Fibroblast of upper back skin (primary cell): ENCODE data around the gene GPR161.
"Not testable (repeated sequence)": the region's sequence is repeated elsewhere in the genome, so short reads cannot be mapped to it uniquely, and the experiment has no call there.

Experiments used
- DNase-seq: peaks from one replicate; pipeline ENCODE4 v3.0.0-alpha.2; 2013

GPR161 gene

DNA sequence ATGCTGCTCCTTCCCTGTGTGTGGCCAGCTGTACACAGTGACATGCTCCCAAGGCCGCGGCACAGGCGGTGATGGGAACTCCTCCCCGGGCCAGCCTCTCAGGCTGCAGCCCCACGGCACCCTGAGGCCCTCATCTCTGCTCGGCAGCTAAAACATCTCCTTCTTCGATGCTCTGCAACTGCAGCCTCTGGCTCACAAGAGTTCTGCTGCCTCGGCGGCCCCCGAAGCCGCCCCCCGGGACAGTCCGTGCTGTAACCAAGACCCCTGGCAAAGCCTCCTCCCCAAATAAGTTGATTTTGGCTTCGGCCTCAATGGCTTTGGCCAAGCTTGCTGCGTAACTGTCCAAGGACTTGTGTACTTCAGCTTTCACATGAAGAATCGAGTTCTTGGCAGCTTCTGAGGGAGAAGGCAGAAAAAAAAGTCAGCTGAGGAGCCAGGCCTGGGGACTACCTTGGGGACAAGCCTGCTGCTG lies 51.3 kb downstream of the GPR161 start:
- no peak for DNase-seq

- DNase-seq, result peak; percentile 37
Observed at GRCh38 chr1:168084396-168085231, 52.1 kb downstream of the GPR161 start.

DNA sequence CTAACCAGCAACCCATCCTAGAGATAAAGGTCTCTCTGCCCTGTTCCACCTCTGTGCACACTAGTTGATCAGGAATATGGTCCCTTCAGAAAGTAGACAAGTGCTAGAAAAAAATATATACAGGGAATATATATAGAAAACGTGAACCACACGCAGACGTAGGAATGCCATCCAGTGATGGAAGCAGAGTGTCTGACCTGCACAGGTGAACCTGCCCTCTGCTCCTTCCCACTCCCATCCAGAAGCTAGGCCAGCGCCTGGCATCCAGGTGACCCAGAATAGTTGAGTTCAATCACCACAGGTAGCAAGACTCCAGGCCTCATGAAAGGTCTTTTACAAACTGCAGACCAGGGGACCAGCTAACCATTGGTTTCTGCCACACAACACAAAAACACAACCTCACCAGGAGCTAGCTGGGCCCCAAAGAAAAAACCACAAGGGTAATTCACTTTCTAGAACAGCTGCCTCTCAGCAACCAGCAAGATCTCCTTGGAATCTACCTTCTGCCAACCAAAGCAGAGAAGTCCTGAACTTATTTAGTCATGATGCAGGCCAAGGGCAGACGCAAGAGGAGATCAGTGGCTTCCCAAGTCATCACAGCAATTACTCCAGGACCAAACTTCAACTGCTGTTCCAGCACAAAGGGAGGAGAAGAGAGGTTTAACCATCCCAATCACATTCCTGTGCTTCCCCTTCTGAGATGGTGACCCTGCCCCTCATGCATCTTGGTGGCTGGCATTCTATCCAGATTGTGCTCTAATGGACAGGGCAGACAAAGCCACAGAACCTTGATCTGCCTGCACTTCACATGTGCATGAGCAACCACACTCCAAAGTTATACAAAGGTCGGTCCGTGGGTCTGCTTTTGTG lies 53.0 kb downstream of the GPR161 start:
- DNase-seq, result no peak

- DNase-seq, result peak; percentile 74
Observed at GRCh38 chr1:168082008-168082876, 54.5 kb downstream of the GPR161 start.

GRCh38 chr1:168081373-168082007 lies 55.2 kb downstream of the GPR161 start:
- DNase-seq, result peak; percentile 78

DNA sequence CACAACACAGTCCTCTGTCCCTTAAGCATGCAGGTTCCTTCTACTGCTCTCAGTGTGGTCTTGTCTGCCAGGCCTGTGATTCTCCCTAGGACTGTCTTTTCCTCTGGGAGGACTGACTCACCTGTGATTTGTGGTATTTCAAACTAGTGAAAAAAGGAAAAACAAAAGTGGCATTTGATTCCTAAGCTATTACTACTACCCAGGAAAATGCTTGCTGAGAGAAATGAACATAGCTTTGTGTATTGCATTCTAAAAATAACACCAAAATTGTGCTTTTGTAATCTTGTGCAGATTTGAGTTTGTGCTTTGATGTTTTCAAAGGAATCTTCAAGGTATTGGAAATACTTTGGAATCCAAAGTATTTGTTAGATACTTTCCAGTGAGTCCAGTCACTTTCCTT lies 57.0 kb downstream of the GPR161 start:
- DNase-seq, result peak; percentile 80

DNA sequence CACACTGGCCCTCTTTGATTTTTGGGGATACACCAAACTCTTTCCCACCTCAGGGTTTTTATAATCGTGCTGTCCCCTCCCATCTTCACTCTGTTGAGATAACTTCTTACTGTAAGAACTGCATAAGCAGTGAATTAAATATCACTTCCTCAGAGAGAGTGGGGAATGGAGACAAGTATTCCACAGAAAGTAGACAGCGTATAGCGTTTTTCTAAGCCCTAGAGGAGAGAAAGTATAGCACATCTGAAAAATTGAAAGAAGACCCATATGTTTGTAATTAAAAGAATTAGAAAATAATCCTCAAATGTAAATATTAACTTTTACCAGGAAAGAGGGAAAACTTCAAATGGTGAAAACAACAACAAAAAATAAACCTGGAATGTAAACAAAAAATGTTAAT lies 67.3 kb downstream of the GPR161 start:
- DNase-seq, result no peak

DNA sequence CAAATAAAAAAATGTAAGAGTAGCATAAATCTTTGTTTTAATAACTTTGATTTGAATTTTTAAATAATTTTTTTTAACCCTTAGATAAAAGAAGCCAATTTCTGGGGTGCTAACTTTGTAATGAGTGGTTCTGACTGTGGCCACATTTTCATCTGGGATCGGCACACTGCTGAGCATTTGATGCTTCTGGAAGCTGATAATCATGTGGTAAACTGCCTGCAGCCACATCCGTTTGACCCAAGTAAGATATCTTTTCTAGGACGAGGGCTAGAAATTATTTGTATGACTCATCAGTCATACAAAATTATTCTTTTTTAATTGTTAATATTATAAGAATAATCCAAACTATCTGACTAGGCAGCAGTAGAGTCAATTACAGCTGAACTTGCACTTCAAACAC lies 71.2 kb downstream of the GPR161 start:
- no peak for DNase-seq

DNA sequence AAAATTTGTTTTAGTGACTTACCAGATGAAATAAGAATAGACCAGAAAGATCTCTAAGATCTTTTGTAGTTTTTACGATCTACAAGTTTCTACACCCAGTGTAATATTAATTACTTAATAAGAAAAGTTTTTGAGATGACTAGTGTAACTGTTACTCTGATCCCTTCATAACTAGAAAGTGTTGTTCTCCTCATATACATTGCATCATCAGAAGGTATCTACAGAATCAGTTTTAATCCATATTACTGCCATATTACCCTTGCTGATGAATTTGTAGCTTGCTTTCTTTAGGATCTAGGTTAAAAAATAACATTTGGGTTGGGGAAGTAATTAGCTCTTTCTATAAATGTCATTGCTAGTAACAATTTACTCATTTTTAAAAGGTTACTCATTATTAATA lies 72.5 kb downstream of the GPR161 start:
- DNase-seq, result no peak

DNA sequence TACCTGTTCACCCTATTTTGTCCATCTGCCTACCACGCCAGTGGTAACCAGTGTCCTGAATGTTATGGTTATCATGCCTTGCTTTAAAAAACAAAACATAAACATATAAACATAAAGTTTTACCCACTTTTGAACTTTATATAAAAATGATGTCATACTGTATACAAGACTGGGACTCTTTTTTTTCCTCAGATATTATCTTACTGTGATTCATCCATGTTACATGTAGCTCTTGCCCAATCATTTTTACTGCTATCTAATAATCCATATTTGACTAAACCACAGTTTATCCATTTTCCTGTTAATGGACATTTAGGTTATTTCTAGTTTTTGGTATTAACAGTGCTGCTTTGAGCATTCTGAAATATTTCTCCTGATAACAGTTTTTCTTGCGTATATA lies 78.8 kb downstream of the GPR161 start:
- no peak for DNase-seq

DNA sequence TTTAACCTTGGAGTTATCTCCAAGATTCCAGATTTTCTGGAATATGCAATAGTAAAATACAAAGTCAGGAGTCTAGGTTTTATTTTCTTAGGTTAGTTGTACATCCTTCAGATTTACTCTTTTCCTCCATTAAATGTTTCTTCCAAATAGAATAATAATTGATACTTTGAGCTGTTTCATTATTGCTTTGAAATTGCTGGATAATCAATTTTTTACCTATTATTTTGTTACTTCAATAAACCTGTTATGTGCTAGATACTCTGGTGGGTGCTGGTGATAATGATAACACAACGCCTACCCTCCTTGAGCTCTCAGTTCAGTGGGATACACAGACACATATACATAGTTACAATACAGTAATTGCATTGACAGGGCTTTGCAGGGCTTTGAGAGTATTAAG lies 79.4 kb downstream of the GPR161 start:
- DNase-seq, result no peak

GRCh38 chr1:168056152-168056551 lies 80.6 kb downstream of the GPR161 start:
- DNase-seq, result not testable (repeated sequence)

GRCh38 chr1:168054117-168054516 lies 82.6 kb downstream of the GPR161 start:
- no peak for DNase-seq

DNA sequence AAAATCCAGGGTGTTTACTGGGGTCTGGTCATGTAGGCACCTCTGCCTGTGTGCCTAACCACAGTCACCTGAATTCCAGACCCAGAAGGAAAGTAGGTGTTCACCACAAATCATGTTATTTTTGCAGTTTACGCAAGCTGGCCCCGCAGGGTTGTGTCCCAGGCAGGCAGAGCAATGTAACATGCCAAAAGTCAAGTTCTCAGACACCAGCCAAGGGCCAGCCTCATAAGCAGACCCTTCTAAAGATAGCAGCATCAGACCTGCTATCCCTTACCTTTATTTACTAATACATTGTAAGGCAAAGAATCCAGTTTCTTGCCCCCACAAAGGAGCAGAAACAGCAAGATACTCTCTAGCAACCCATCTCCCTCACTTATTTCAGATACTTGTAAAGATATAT lies 83.0 kb downstream of the GPR161 start:
- DNase-seq, result no peak

- no peak for DNase-seq
Observed at GRCh38 chr1:168050880-168051279, 85.8 kb downstream of the GPR161 start.

- no peak for DNase-seq
Observed at GRCh38 chr1:168050307-168050706, 86.4 kb downstream of the GPR161 start.

DNA sequence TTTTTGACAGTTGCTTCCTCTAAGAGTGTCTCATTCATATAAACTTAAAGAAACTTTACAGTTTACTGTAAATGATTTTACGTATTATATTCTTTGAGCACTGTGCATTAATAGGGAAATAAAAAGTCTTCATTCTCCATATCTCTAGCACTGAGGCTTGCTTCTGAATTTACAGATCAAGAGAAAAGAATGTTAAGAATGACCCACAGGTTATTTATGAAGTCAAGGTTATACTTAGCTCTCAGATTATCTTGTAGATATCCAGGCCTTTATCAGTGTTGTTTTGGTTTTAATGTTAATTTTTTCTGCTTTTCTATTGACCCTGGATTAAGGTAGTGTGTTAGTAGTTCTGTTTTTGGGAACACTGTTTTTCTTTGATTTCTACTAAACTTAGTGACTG lies 91.4 kb downstream of the GPR161 start:
- DNase-seq, result no peak

GRCh38 chr1:168042362-168042761 lies 94.4 kb downstream of the GPR161 start:
- DNase-seq, result no peak

DNA sequence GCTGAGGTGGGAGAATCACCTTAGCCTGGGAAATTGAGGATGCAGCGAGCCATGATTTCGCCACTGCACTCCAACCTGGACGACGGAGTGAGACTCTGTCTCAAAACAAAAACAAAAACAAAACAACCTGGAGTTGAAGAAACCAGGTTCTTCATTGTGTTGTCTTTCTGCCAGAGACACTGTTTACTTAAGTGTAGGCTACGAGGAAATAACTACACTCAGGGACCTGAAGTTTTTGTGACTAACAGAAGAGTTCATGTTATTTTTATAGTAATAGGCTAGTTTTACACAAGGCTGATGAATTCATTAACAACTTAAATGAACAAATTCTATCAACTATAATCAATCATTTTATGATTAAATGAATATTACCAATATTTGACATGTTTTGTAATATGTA lies 101.4 kb downstream of the GPR161 start:
- no peak for DNase-seq

DNA sequence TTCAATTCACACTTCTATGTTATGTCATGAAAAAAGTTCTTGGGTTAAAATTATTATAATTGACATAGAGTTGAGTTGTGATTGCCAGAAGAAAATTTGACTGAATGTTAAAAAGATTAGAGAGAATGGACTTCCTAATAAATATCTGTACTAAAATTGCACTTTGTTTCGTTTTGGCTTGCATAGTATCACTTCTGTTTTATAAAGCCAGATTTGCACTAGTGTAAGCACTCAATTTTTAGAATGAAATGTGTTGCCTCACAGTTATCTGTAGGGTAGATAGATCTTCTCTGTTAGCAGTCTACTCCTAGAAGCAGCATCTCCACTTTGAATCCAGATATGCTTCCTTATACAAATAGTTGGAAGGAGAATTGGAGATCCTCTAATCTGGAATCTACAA lies 104.7 kb downstream of the GPR161 start:
- DNase-seq, result no peak

DNA sequence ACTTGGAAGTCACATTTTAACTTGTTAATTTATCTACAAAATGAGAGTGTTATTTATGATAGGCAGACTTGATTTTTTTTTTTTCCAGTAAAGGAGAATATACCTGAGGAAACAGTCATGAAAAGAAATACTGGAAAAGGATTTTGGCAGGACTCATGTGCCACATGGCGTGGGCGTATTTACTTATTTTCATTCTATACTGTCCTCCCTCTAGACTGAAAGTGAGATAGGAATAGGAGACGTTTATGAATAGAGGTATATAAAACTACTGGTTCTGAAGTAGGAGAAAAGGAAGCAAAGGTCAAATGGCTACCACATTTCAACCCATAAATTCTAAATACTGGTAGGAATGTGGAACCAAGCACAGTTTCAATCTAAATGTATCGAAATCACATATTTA lies 105.1 kb downstream of the GPR161 start:
- DNase-seq, result no peak

GRCh38 chr1:168031198-168031597 lies 105.5 kb downstream of the GPR161 start:
- DNase-seq, result no peak
